WTC11 (cell line): ENCODE measurements around the gene CASKIN1. TPM values are rescaled to one million over a fixed set of nuclear protein-coding genes. Genes with fewer than 3 reads are reported as not detected.
A peak's percentile ranks its signal among the peaks of the same experiment; 100 is the strongest.

Source experiments
- ATAC-seq: fragments of 200-7000 bp; cut with Tn5 transposase; 2 replicates; pipeline ENCODE4 v1.10.0; 2021; ENCODE audit warnings: mild to moderate bottlenecking, moderate library complexity
- CTCF ChIA-PET: fragments of 300-600 bp; sonication (Branson Sonifier 250); formaldehyde crosslinking; loops from one replicate; lab custom pipeline; 2021; ENCODE audit warnings: antibody characterized with exemption; lab: Charles Lee
- POLR2A ChIA-PET: fragments of 350-600 bp; sonication (Branson Sonifier 250); formaldehyde crosslinking; loops from one replicate; lab custom pipeline; 2021; ENCODE audit warnings: antibody characterized with exemption; lab: Charles Lee
- DNase-seq: peaks from one replicate; pipeline ENCODE4 v3.0.0; 2021; ENCODE audit warnings: low spot score
- H3K27ac Mint-ChIP-seq: 2 replicates; pipeline ENCODE4 v1.8.0; 2021; ENCODE audit warnings: mixed read lengths
- H3K27me3 Mint-ChIP-seq: 2 replicates; pipeline ENCODE4 v1.8.0; 2021; ENCODE audit warnings: low read depth, mild to moderate bottlenecking, moderate library complexity, mixed read lengths
- H3K36me3 Mint-ChIP-seq: 2 replicates; pipeline ENCODE4 v1.8.0; 2021; ENCODE audit warnings: mixed read lengths
- H3K4me1 Mint-ChIP-seq: 2 replicates; pipeline ENCODE4 v1.8.0; 2022; ENCODE audit warnings: mixed read lengths
- H3K4me3 Mint-ChIP-seq: 2 replicates; pipeline ENCODE4 v1.8.0; 2021; ENCODE audit warnings: mild to moderate bottlenecking, moderate library complexity, mixed read lengths
- H3K9me3 Mint-ChIP-seq: 2 replicates; pipeline ENCODE4 v1.8.0; 2021; ENCODE audit warnings: mixed read lengths
- ATF1 ChIP-seq: sonication (generic); formaldehyde crosslinking; IDR thresholded peaks from 2 replicates; pipeline ENCODE4 v1.8.1; 2023; ENCODE audit warnings: mild to moderate bottlenecking, moderate library complexity, missing genetic modification reagents
- CREM ChIP-seq: sonication (generic); formaldehyde crosslinking; IDR thresholded peaks from 2 replicates; pipeline ENCODE4 v1.8.1; 2022; ENCODE audit warnings: mild to moderate bottlenecking, missing genetic modification reagents, moderate library complexity
- E2F5 ChIP-seq: sonication (generic); formaldehyde crosslinking; IDR thresholded peaks from 2 replicates; pipeline ENCODE4 v1.8.1; 2022; ENCODE audit warnings: mild to moderate bottlenecking, moderate library complexity, missing genetic modification reagents
- EMX1 ChIP-seq: fragments of 250-450 bp; sonication (Bioruptor Pico); IDR thresholded peaks from 2 replicates; pipeline ENCODE4 v1.8.0; 2021; ENCODE audit warnings: mild to moderate bottlenecking
- ETV6 ChIP-seq: sonication (generic); formaldehyde crosslinking; IDR thresholded peaks from 2 replicates; pipeline ENCODE4 v1.8.1; 2022; ENCODE audit warnings: mild to moderate bottlenecking, missing genetic modification reagents
- FOXP1 ChIP-seq: sonication (generic); formaldehyde crosslinking; IDR thresholded peaks from 2 replicates; pipeline ENCODE4 v1.8.0; 2022; ENCODE audit warnings: missing genetic modification reagents, mild to moderate bottlenecking, moderate library complexity, borderline replicate concordance
- HMGA2 ChIP-seq: fragments of 250-450 bp; sonication (Bioruptor Pico); IDR thresholded peaks from 2 replicates; pipeline ENCODE4 v1.4.0; 2021; ENCODE audit warnings: mild to moderate bottlenecking, moderate library complexity
- MLX ChIP-seq: sonication (generic); formaldehyde crosslinking; IDR thresholded peaks from 2 replicates; pipeline ENCODE4 v1.8.1; 2023; ENCODE audit warnings: mild to moderate bottlenecking, missing genetic modification reagents, moderate library complexity
- NFYB ChIP-seq: sonication (generic); formaldehyde crosslinking; conservative IDR thresholded peaks from 2 replicates; pipeline ENCODE4 v1.8.0; 2022; ENCODE audit warnings: low read depth, missing genetic modification reagents
- NR1H2 ChIP-seq: sonication (generic); formaldehyde crosslinking; IDR thresholded peaks from 2 replicates; pipeline ENCODE4 v1.9.0; 2021; ENCODE audit warnings: mild to moderate bottlenecking, moderate library complexity, missing genetic modification reagents
- PRDM15 ChIP-seq: sonication (generic); formaldehyde crosslinking; IDR thresholded peaks from 2 replicates; pipeline ENCODE4 v1.8.0; 2022; ENCODE audit warnings: missing genetic modification reagents
- PRRX2 ChIP-seq: fragments of 250-450 bp; sonication (Bioruptor Pico); IDR thresholded peaks from 2 replicates; pipeline ENCODE4 v1.8.0; 2021; ENCODE audit warnings: mild to moderate bottlenecking
- RORB ChIP-seq: fragments of 250-450 bp; sonication (Bioruptor Pico); IDR thresholded peaks from 2 replicates; pipeline ENCODE4 v1.9.0; 2021; ENCODE audit warnings: mild to moderate bottlenecking
- SP1 ChIP-seq: sonication (generic); formaldehyde crosslinking; conservative IDR thresholded peaks from 2 replicates; pipeline ENCODE4 v1.8.1; 2022; ENCODE audit warnings: missing genetic modification reagents
- TEAD1 ChIP-seq: sonication (generic); formaldehyde crosslinking; IDR thresholded peaks from 2 replicates; pipeline ENCODE4 v1.8.0; 2022; ENCODE audit warnings: mild to moderate bottlenecking, missing genetic modification reagents
- ZNF219 ChIP-seq: sonication (generic); formaldehyde crosslinking; IDR thresholded peaks from 2 replicates; pipeline ENCODE4 v1.8.0; 2023; ENCODE audit warnings: missing genetic modification reagents, mild to moderate bottlenecking, borderline replicate concordance
- ZNF263 ChIP-seq: sonication (generic); formaldehyde crosslinking; IDR thresholded peaks from 2 replicates; pipeline ENCODE4 v1.8.1; 2022; ENCODE audit warnings: low read depth, mild to moderate bottlenecking, moderate library complexity, missing genetic modification reagents
- ZNF416 ChIP-seq: fragments of 250-450 bp; sonication (Bioruptor Pico); IDR thresholded peaks from 2 replicates; pipeline ENCODE4 v1.9.0; 2021; ENCODE audit warnings: mild to moderate bottlenecking, inconsistent platforms
- ZNF423 ChIP-seq: fragments of 250-450 bp; sonication (Bioruptor Pico); IDR thresholded peaks from 2 replicates; pipeline ENCODE4 v2.1.2; 2022; ENCODE audit warnings: mild to moderate bottlenecking, moderate library complexity
- ZNF671 ChIP-seq: fragments of 250-450 bp; sonication (Bioruptor Pico); IDR thresholded peaks from 2 replicates; pipeline ENCODE4 v1.8.0; 2021; ENCODE audit warnings: mild to moderate bottlenecking
- total RNA-seq: library from RNA; stranded (reverse); gene quantifications from 3 replicates; pipeline ENCODE4 v1.2.3, GENCODE V29; 2021
- TF ChIP-seq, protein P1 (sequence below): sonication (generic); formaldehyde crosslinking; IDR thresholded peaks from 2 replicates; pipeline ENCODE4 v1.8.0; 2022; ENCODE audit warnings: mild to moderate bottlenecking, missing genetic modification reagents
- TF ChIP-seq, protein P2 (sequence below): sonication (generic); formaldehyde crosslinking; IDR thresholded peaks from 2 replicates; pipeline ENCODE4 v1.8.0; 2022; ENCODE audit warnings: mild to moderate bottlenecking, missing genetic modification reagents
- TF ChIP-seq, protein P3 (sequence below): fragments of 250-450 bp; sonication (Bioruptor Pico); IDR thresholded peaks from 2 replicates; pipeline ENCODE4 v1.9.0; 2021; ENCODE audit warnings: mild to moderate bottlenecking

Gene CASKIN1
- total RNA-seq, 1 experiment from 2014 or later = 9.4 TPM

DNA sequence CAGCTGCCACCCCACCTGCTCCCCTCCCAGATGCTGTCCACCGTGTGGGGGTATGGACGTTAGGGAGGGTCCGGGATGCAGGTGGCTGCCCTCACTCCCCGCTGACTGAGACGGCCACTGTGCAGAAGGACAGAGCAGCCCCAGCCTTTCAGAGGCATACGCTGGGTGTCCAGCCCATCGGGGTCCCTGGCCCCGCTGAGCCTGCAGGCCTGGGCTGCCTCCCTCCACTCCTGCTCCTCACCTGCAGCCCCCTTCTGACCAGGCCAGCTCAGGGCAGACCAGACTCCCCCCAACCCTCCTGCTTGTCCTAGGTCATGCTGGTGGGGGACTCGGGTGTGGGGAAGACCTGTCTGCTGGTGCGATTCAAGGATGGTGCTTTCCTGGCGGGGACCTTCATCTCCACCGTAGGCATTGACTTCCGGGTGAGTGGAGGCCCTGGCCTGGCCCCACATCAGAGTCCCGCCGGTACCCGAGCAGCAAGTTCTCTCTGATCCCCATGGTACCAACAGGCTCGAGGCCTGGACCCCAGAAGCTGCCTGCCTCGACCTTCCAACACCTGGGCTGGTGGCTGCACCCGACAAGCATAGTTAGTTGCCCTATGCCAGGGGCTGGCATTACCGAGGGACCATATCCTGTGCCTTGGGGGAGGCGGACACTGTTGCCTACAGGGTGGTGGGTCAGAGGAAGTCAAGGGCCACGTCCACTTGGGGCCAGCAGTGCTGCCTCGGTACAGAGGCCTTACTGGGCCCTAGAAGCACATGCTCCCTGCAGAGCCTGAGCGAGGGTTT is 46.6 kb downstream of the CASKIN1 start (continued):
- peak; percentile 51; the same call in 1 of the 2 replicates for TF ChIP-seq TEAD1 (CRISPR knock-in tag)
- TF ChIP-seq NR1H2 (CRISPR knock-in tag) = 0 out of 2 replicates have a peak, but pooled peaks have one; percentile 10
- 0 out of 2 replicates have a peak, but pooled peaks have one; percentile 30 for TF ChIP-seq CREM (CRISPR knock-in tag)
- TF ChIP-seq ZNF263 = no peak
- no peak for TF ChIP-seq HMGA2
- TF ChIP-seq, protein P1, sequence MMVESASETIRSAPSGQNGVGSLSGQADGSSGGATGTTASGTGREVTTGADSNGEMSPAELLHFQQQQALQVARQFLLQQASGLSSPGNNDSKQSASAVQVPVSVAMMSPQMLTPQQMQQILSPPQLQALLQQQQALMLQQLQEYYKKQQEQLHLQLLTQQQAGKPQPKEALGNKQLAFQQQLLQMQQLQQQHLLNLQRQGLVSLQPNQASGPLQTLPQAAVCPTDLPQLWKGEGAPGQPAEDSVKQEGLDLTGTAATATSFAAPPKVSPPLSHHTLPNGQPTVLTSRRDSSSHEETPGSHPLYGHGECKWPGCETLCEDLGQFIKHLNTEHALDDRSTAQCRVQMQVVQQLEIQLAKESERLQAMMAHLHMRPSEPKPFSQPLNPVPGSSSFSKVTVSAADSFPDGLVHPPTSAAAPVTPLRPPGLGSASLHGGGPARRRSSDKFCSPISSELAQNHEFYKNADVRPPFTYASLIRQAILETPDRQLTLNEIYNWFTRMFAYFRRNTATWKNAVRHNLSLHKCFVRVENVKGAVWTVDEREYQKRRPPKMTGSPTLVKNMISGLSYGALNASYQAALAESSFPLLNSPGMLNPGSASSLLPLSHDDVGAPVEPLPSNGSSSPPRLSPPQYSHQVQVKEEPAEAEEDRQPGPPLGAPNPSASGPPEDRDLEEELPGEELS (CRISPR knock-in tag) = peak; percentile 12; the same call in 1 of the 2 replicates
- no peak for TF ChIP-seq FOXP1
- no peak for TF ChIP-seq RORB (CRISPR knock-in tag)
- peak; percentile 78; the same call in 1 of the 2 replicates for TF ChIP-seq PRRX2 (CRISPR knock-in tag)
- TF ChIP-seq ETV6 (CRISPR knock-in tag) = no peak
- TF ChIP-seq SP1 (CRISPR knock-in tag) = peak; percentile 21; the same call in 1 of the 2 replicates
- TF ChIP-seq MLX (CRISPR knock-in tag) = peak; percentile 84; the same call in 1 of the 2 replicates
- TF ChIP-seq ZNF671 (CRISPR knock-in tag) = peak; percentile 81
- peak; percentile 86; the same call in 1 of the 2 replicates for TF ChIP-seq EMX1 (CRISPR knock-in tag)
- 0 out of 2 replicates have a peak, but pooled peaks have one; percentile 27 for TF ChIP-seq E2F5
- TF ChIP-seq ZNF423 (CRISPR knock-in tag) = no peak
- TF ChIP-seq ZNF416 (CRISPR knock-in tag) = peak; percentile 60; the same call in 1 of the 2 replicates
- no peak for TF ChIP-seq NFYB

DNA sequence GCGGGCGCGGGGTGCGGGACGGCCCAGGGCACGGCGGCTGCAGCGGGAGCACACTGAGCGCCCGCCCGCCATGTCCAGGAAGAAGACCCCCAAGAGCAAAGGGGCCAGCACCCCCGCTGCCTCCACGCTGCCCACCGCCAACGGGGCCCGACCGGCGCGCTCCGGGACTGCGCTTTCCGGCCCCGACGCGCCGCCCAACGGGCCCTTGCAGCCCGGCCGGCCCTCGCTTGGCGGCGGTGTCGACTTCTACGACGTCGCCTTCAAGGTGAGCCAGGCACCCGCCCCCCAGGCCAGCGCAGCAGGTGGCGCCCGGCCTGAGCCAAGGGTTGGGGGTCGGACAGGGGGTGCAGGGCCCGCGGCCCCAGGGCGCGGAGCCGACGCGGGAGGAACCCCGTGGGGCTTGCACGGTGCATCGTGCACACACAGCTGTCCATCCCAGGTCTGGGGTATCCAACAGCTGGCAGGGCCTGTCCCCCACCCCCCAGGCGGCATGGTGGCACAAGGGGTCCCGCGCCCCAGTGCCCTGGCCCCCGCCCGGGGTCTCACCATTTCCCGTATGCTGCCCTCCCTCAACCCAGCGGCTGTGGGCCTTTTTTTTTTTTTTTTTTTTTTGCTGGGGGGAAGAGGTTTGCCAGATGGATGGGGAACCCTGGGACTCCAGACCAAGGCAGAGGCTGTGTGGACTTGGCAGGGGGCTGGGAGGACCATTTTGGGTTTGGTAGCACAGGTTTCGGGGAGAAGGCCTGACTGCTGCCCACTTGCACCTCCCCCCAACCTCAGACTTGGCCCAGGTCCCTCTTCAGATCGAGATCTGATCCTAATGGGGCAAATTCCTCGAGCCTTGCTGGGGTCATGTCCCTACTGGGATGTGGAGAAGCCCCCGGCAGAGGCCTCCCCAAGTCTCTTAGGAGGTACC is 47.4 kb downstream of the CASKIN1 start:
- Mint-ChIP-seq H3K27ac (no peak overlapping the region), H3K9me3 (no peaks in the 10 kb centered on the region), H3K4me1 (peaks cover 31% of the 10 kb centered on the region), H3K4me3 (peak overlapping the region; percentile 97), H3K27me3 (peaks cover 30% of the 10 kb centered on the region), H3K36me3 (peaks cover 21% of the 10 kb centered on the region)
- ATAC-seq = no peak; the same call in 1 of the 2 replicates
- CTCF ChIA-PET = interaction anchor here (0.6 to 5.7 kb wide), 2 partner anchors 8 to 949 kb away, joined by 3 to 43 read pairs; no protein-coding TSS in a partner anchor
- POLR2A ChIA-PET = no interaction called here
- DNase-seq = no peak
- TF ChIP-seq, protein P2, sequence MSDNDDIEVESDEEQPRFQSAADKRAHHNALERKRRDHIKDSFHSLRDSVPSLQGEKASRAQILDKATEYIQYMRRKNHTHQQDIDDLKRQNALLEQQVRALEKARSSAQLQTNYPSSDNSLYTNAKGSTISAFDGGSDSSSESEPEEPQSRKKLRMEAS (CRISPR knock-in tag) = 0 out of 2 replicates have a peak, but pooled peaks have one; percentile 26
- 0 out of 2 replicates have a peak, but pooled peaks have one; percentile 47 for TF ChIP-seq ZNF671 (CRISPR knock-in tag)
- 0 out of 2 replicates have a peak, but pooled peaks have one; percentile 63 for TF ChIP-seq ATF1
- TF ChIP-seq MLX (CRISPR knock-in tag) = no peak
- peak; percentile 69; the same call in 1 of the 2 replicates for TF ChIP-seq PRRX2 (CRISPR knock-in tag)
- TF ChIP-seq ZNF219 (CRISPR knock-in tag) = 0 out of 2 replicates have a peak, but pooled peaks have one; percentile 27
- 0 out of 2 replicates have a peak, but pooled peaks have one; percentile 0 for TF ChIP-seq PRDM15 (CRISPR knock-in tag)
- TF ChIP-seq, protein P3, sequence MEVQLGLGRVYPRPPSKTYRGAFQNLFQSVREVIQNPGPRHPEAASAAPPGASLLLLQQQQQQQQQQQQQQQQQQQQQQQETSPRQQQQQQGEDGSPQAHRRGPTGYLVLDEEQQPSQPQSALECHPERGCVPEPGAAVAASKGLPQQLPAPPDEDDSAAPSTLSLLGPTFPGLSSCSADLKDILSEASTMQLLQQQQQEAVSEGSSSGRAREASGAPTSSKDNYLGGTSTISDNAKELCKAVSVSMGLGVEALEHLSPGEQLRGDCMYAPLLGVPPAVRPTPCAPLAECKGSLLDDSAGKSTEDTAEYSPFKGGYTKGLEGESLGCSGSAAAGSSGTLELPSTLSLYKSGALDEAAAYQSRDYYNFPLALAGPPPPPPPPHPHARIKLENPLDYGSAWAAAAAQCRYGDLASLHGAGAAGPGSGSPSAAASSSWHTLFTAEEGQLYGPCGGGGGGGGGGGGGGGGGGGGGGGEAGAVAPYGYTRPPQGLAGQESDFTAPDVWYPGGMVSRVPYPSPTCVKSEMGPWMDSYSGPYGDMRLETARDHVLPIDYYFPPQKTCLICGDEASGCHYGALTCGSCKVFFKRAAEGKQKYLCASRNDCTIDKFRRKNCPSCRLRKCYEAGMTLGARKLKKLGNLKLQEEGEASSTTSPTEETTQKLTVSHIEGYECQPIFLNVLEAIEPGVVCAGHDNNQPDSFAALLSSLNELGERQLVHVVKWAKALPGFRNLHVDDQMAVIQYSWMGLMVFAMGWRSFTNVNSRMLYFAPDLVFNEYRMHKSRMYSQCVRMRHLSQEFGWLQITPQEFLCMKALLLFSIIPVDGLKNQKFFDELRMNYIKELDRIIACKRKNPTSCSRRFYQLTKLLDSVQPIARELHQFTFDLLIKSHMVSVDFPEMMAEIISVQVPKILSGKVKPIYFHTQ = 0 out of 2 replicates have a peak, but pooled peaks have one; percentile 44
